ENCODE measurements around the gene TCEAL1. TPM values are rescaled to one million over a fixed set of nuclear protein-coding genes. Genes with fewer than 3 reads are reported as not detected.
A peak's percentile ranks its signal among the peaks of the same experiment; 100 is the strongest.

TCEAL1 gene
- total RNA-seq: 10 to 100 TPM; 25.9 to 54.8 (median 30.4) TPM
- polyA plus RNA-seq: 10 to 100 TPM; 18.7 to 42.1 (median 32.8) TPM
- long read RNA-seq, donor 1, transcript TCEAL1-201 (3 exons, 1,164 nt): major isoform, 6 of 15 reads
- long read RNA-seq, donor 1, partial matches to known transcripts: 1 of 15 reads
- long read RNA-seq, donor 1, other reads (novel, unspliced or antisense): 4 of 15 reads
- long read RNA-seq, donor 2, partial matches to known transcripts: 6 of 18 reads
- long read RNA-seq, donor 2, other reads (novel, unspliced or antisense): 3 of 18 reads

DNA sequence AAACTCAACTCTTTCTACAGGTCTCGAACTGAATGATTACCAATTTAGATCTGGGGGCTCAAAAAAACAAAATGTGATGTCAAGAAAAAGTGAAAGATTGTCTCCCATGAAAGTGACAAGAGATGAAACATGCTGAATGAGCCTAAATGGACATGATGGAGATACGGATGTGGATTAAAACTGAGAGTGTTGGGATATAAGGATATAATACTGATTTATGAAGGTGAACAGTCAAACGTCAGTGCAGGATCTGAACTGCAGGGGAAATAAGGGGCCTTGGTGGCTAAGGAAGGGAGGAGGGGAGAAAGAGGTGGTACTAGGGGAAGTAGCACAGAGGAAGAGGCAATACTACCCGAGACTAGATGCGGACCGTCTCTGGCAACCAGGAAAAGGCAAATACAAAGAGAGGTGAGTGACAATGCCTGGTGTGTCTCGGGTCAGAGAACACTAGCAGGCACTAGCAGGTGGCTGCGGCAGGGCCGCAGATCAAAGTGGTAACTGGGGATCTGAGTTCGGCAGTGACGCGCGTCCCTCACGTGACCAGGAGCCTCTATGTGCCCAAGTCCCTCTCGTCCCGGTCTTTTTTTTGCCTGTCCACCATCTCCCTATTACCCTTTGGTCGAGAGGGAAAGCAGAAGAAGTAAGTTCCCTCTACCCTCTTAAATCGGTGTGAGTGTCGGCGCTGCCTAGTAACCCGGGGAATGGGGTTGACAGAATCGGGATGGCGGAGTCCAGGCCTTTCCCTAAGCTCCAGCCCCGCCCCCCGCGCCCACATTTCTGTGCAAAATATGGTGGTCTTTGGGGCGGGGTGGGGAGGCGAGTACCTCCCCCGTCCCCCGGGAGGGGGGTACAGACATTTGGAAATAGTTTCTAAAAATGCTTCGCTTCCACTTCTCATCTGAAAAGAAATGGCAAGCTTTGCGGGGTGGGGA is at the start of gene TCEAL1:
Gene TCEAL1, plus strand, starts transcription at position 590 of the 932 bp plus-strand sequence. CDS start 942 bp downstream, outside the sequence.
- Histone ChIP-seq H3K27ac (peak within 1 kb of the TSS; percentile 87), H3K4me3 (peak within 1 kb of the TSS; percentile 78), H3K36me3 (ENCODE audit: insufficient read depth in 1 of 2, low read depth in 1 of 2) (peaks cover 0 to 6% of the 10 kb centered on the region in 2 donors), H3K4me1 (peaks cover 9% of the 10 kb centered on the region), H3K27me3 (ENCODE audit: insufficient read depth in 3 of 3, low read length in 2 of 3) (peaks cover 0 to 10% (median 0%) of the 10 kb centered on the region in 3 donors), H3K9me3 (no peaks in the 10 kb centered on the region)
- DNase-seq (peak; percentile 58 to 81), ATAC-seq (peak; percentile 85 to 91 (median 88))
- no peak for TF ChIP-seq CTCF (IDR thresholded peaks at IDR 0.05)
- 1 to 25% (median 3%) methylated on average over 20 to 32 of the region's 32 CpGs for WGBS, 3 donors
- intact Hi-C loops (cut with DNase I): loop anchor here in 1 of 2 donors (5.0 to 10.0 kb wide), 2 partner anchors 59 to 94 kb away; partner anchors contain the start of gene MORF4L2

DNA sequence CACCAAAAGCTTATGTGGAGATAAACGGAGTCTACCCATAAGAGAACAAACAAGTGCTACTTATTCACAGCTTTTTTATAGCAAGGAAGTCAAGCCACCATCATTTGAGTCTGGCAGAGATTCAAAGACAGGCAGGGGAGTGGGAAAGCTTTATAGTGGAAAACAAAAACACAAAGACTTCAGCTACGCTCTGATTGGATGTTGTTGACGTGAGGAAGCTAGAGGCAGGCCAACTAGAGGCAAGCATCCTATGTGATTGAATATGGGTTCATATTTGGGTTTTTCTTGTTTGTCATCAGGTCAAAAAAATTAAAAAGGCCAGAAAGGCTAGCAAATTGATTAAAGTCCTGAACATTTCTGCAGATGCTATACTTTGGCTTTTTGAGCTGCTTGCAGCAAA is 44.2 kb upstream of the TCEAL1 start:
- H3K4me3 ChIP-seq: peak overlapping the region; percentile 75
- intact Hi-C loops (cut with DNase I): no loop called here

GRCh38 chrX:103585411-103586313 is 43.1 kb upstream of the TCEAL1 start, which contains the start of gene TCEAL4:
Gene TCEAL4, plus strand, starts transcription at chrX:103585515. Its CDS starts 1,161 bp downstream, at chrX:103586676.
- Histone ChIP-seq H3K4me3 (peak within 1 kb of the TSS; percentile 75), H3K9me3 (no peaks in the 10 kb centered on the region), H3K4me1 (no peaks in the 10 kb centered on the region), H3K36me3 (ENCODE audit: insufficient read depth in 1 of 2, low read depth in 1 of 2) (peaks cover 0 to 11% of the 10 kb centered on the region in 2 donors), H3K27me3 (ENCODE audit: insufficient read depth in 3 of 3, low read length in 2 of 3) (peaks cover 0 to 6% (median 0%) of the 10 kb centered on the region in 3 donors), H3K27ac (peak within 1 kb of the TSS; percentile 71)
- DNase-seq (peak; percentile 46 to 75), ATAC-seq (peak; percentile 86 to 96 (median 91))
- intact Hi-C loops (cut with DNase I): no loop called here
- TF ChIP-seq CTCF (IDR thresholded peaks at IDR 0.05): no peak
- WGBS, 3 donors: 0 to 23% (median 0%) methylated on average over 25 to 56 of the region's 56 CpGs

More for the DNA sequence above, 44.2 kb upstream of the TCEAL1 start:
- WGBS, 3 donors: 72 to 80% (median 78%) methylated on average over 3 of the region's 3 CpGs
- Histone ChIP-seq H3K4me1 (no peaks in the 10 kb centered on the region), H3K27me3 (ENCODE audit: insufficient read depth in 3 of 3, low read length in 2 of 3) (peaks cover 0 to 6% (median 0%) of the 10 kb centered on the region in 3 donors), H3K36me3 (ENCODE audit: insufficient read depth in 1 of 2, low read depth in 1 of 2) (peaks cover 0 to 11% of the 10 kb centered on the region in 2 donors), H3K9me3 (no peaks in the 10 kb centered on the region), H3K27ac (no peak overlapping the region)
- DNase-seq: no peak
- no peak for TF ChIP-seq CTCF (IDR thresholded peaks at IDR 0.05)
- ATAC-seq: no peak

DNA sequence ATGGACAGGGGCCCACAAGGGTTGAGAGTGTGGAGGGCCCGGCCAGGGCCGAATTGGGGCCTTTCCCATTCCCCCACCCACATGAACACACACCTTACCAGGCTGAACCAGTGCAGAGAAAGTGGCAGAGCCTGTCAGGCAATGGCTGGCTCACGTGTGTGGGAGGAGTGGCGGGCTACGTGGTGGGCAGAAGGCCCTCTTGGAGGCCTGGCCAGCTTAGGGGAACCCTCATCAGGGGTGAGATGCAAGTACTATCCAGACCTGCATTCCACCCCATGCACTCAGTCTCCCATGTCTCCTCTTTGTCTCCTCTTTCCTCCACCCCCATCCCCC is 42.5 kb upstream of the TCEAL1 start:
- Histone ChIP-seq H3K9me3 (no peaks in the 10 kb centered on the region), H3K4me1 (no peaks in the 10 kb centered on the region), H3K4me3 (peak overlapping the region; percentile 75), H3K27ac (peak overlapping the region; percentile 71), H3K27me3 (ENCODE audit: insufficient read depth in 3 of 3, low read length in 2 of 3) (peaks cover 0 to 6% (median 0%) of the 10 kb centered on the region in 3 donors), H3K36me3 (ENCODE audit: insufficient read depth in 1 of 2, low read depth in 1 of 2) (peaks cover 0 to 11% of the 10 kb centered on the region in 2 donors)
- intact Hi-C loops (cut with DNase I): no loop called here
- no peak for TF ChIP-seq CTCF (IDR thresholded peaks at IDR 0.05)
- peak in 1 of 2 donors; percentile 48 for DNase-seq
- whole genome bisulfite sequencing, 3 donors: 15 to 33% methylated on average over 5 of the region's 5 CpGs; no CpG with 5 or more reads in 1 of the 3 donors
- ATAC-seq: peak; percentile 26 to 63 (median 48)
